HepG2 (cell line): Measurements from ENCODE around the gene SERP1. TPM values are rescaled to one million over a fixed set of nuclear protein-coding genes. Genes with fewer than 3 reads are reported as not detected.

Source experiments
- ATAC-seq: fragments of 200-7000 bp; cut with Tn5 transposase; 3 replicates; pipeline ENCODE4 v1.9.1; 2020; ENCODE audit warnings: mild to moderate bottlenecking, moderate library complexity
- BruUV-seq: library from RNA; stranded (reverse); fragments of 400-500 nt; replicated peaks from 2 replicates; lab custom pipeline; 2021; lab: Mats Ljungman, UMichigan
- CTCF ChIA-PET: fragments of 300-600 bp; formaldehyde crosslinking; extraction: SDS; loops from one replicate; lab custom pipeline; 2021; ENCODE audit warnings: low total read pairs, inconsistent platforms, low intra/inter-chr PET ratio; lab: Yijun Ruan, JAX
- POLR2A ChIA-PET: fragments of 350-600 bp; sonication (Branson Sonifier 250); formaldehyde crosslinking; loops from one replicate; lab custom pipeline; 2020; ENCODE audit warnings: antibody characterized with exemption, inconsistent platforms; lab: Yijun Ruan, JAX
- DNase-seq: peaks from one replicate; pipeline ENCODE4 v3.0.0-alpha.2; 2015; ENCODE audit warnings: low spot score
- FAIRE-seq: peaks from 3 replicates; lab custom pipeline; 2011; peaks lifted over from hg19 to GRCh38; lab: Jason Lieb, UNC
- H2AFZ ChIP-seq: one replicate; pipeline ENCODE4 v1.6.1; 2011; ENCODE audit warnings: low read length, inconsistent platforms
- H3K27ac ChIP-seq: fragments of 300-600 bp; 3 replicates; pipeline ENCODE4 v1.8.0; 2011; ENCODE audit warnings: mixed run types, mild to moderate bottlenecking, mixed read lengths, low read length, inconsistent platforms; ENCODE audit not compliant: insufficient read depth; ENCODE audit errors: extremely low read length
- H3K27me3 ChIP-seq, 2 experiments: fragments of 200-600 bp in 1 of 2; 2 replicates in 1 of 2; 3 replicates in 1 of 2; pipeline versions ENCODE4 v1.6.0 to v1.8.0; 2011; ENCODE audit warnings: low read length in 2 of 2, mild to moderate bottlenecking in 2 of 2, moderate library complexity in 2 of 2, inconsistent platforms in 1 of 2; ENCODE audit not compliant: insufficient read depth in 2 of 2, control insufficient read depth in 1 of 2
- H3K36me3 ChIP-seq, 2 experiments: fragments of 200-600 bp in 1 of 2; replicated peaks in 1 of 2; 2 replicates in 1 of 2; 3 replicates in 1 of 2; pipeline versions ENCODE4 v1.5.1 to v1.8.0; 2011; ENCODE audit warnings: low read length in 2 of 2, inconsistent platforms in 1 of 2; ENCODE audit not compliant: insufficient read depth in 2 of 2, control insufficient read depth in 1 of 2
- H3K4me1 ChIP-seq: 2 replicates; pipeline ENCODE4 v1.5.1; 2012; ENCODE audit warnings: low read length, inconsistent platforms; ENCODE audit not compliant: insufficient read depth
- H3K4me2 ChIP-seq: 2 replicates; pipeline ENCODE4 v1.6.0; 2011; ENCODE audit warnings: low read depth, low read length, inconsistent platforms
- H3K4me3 ChIP-seq, 3 experiments: fragments of 200-600 bp in 1 of 3; sonication (generic), shearing (Covaris generic) in 1 of 3; replicated peaks in 1 of 3; 2 replicates each; pipeline ENCODE4 v1.5.1; 2011 to 2016; ENCODE audit warnings: low read length in 3 of 3, inconsistent platforms in 2 of 3, low read depth in 2 of 3, mild to moderate bottlenecking in 2 of 3, control low read depth in 1 of 3, mixed read lengths in 1 of 3; ENCODE audit not compliant: insufficient read depth in 1 of 3
- H3K79me2 ChIP-seq: one replicate; pipeline ENCODE4 v1.6.1; 2011; ENCODE audit warnings: low read length, inconsistent platforms; ENCODE audit not compliant: insufficient read depth
- H3K9ac ChIP-seq: 2 replicates; pipeline ENCODE4 v1.6.0; 2011; ENCODE audit warnings: mild to moderate bottlenecking, low read depth, low read length, inconsistent platforms; ENCODE audit not compliant: insufficient read depth
- H3K9me3 ChIP-seq: 2 replicates; pipeline ENCODE4 v1.5.1; 2012; ENCODE audit warnings: mild to moderate bottlenecking, low read length
- H4K20me1 ChIP-seq: 2 replicates; pipeline ENCODE4 v1.6.0; 2011; ENCODE audit warnings: inconsistent platforms, mild to moderate bottlenecking, low read length, moderate library complexity; ENCODE audit not compliant: insufficient read depth
- CBFB ChIP-seq: sonication (generic); formaldehyde crosslinking; IDR thresholded peaks from 2 replicates; pipeline ENCODE4 v1.4.0; 2020; ENCODE audit warnings: missing genetic modification reagents
- GATAD1 ChIP-seq: IDR thresholded peaks from 2 replicates; pipeline ENCODE4 v1.6.1; 2016; ENCODE audit warnings: missing genetic modification reagents, missing compliant biosample characterization
- HINFP ChIP-seq: sonication (generic); formaldehyde crosslinking; IDR thresholded peaks from 2 replicates; pipeline ENCODE4 v1.4.0; 2020; ENCODE audit warnings: low read depth, mild to moderate bottlenecking, missing genetic modification reagents
- IRF9 ChIP-seq: sonication (generic); formaldehyde crosslinking; IDR thresholded peaks from 2 replicates; pipeline ENCODE4 v1.8.0; 2022; ENCODE audit warnings: missing genetic modification reagents, mild to moderate bottlenecking, borderline replicate concordance
- MEIS2 ChIP-seq: sonication (generic); formaldehyde crosslinking; IDR thresholded peaks from 2 replicates; pipeline ENCODE4 v1.9.0; 2021; ENCODE audit warnings: mild to moderate bottlenecking, missing genetic modification reagents
- TAF15 ChIP-seq: fragments of 200-400 bp; formaldehyde crosslinking; IDR thresholded peaks from one replicate; pipeline ENCODE4 v1.6.1; 2018; ENCODE audit warnings: mild to moderate bottlenecking, low read depth, low read length; ENCODE audit not compliant: poor library complexity, severe bottlenecking
- ZNF660 ChIP-seq: sonication (generic); formaldehyde crosslinking; IDR thresholded peaks from 2 replicates; pipeline ENCODE4 v1.5.1; 2020; ENCODE audit warnings: mild to moderate bottlenecking, low read depth, missing genetic modification reagents, borderline replicate concordance
- ZNF710 ChIP-seq: sonication (generic); formaldehyde crosslinking; IDR thresholded peaks from 2 replicates; pipeline ENCODE4 v1.5.0; 2020; ENCODE audit warnings: mild to moderate bottlenecking, missing genetic modification reagents, borderline replicate concordance
- whole genome bisulfite sequencing: methylation state at CpG from one replicate; pipeline ENCODE4 v1.1.6; 2017; ENCODE audit warnings: low lambda C conversion rate; 5-methylcytosine and 5-hydroxymethylcytosine counted together
- in situ Hi-C: cut with HindIII; loops from 2 replicates; pipeline ENCODE4 v1.10.0; 2017; ENCODE audit warnings: low pct_unique_long_range_greater_than_20kb; ENCODE audit not compliant: extremely low pct_ligation_motif_present
- intact Hi-C: fragments of 100-400 bp; cut with micrococcal nuclease; formaldehyde crosslinking; loops from one replicate; pipeline ENCODE4 v1.10.0; 2022; ENCODE audit not compliant: unreplicated experiment
- polyA plus RNA-seq, 8 experiments: library from polyadenylated mRNA; depleted of rRNA in 3 of 8; stranded (reverse) in 7 of 8; unstranded in 1 of 8; fragments of >200 nt; fragmentation: Illumina TruSeq in 4 of 8; extraction: Trizol in 4 of 8; gene quantifications; 2 replicates each; pipeline versions ENCODE4 v1.2.1 to v1.2.3, GENCODE V29; 2011 to 2016; ENCODE audit warnings: low read depth in 4 of 8, missing spikeins in 1 of 8, mixed read lengths in 1 of 8; ENCODE audit not compliant: insufficient read depth in 1 of 8
- total RNA-seq, 5 experiments: library from RNA; depleted of rRNA; stranded (reverse); fragments of >200 nt; fragmentation: Illumina TruSeq; extraction: Trizol; gene quantifications; 2 replicates each; pipeline ENCODE4 v1.2.3, GENCODE V29; 2016; ENCODE audit warnings: low read depth in 1 of 5

Gene SERP1
- total and polyA plus RNA-seq, 2 of the 13 experiments (the other 11 are each of a cell fraction or from before 2014, with no cell fraction given) = 61.2 to 95.0 TPM

GRCh38 chr3:150535204-150535603 lies 11.1 kb downstream of the SERP1 start:
- Histone ChIP-seq H3K79me2 (no peaks in the 10 kb centered on the region), H3K9me3 (no peaks in the 10 kb centered on the region), H4K20me1 (no peaks in the 10 kb centered on the region), H3K4me1 (no peaks in the 10 kb centered on the region), H3K27me3 (no peaks in the 10 kb centered on the region; a peak in 1 of 5 replicates), H3K36me3 (no peaks in the 10 kb centered on the region), H2AFZ (no peak overlapping the region), H3K9ac (no peak overlapping the region), H3K4me2 (no peak overlapping the region), H3K4me3 (no peak overlapping the region), H3K27ac (no peak overlapping the region)
- ATAC-seq = no peak
- intact Hi-C loops = no loop called here
- WGBS = 43% methylated on average over 4 of the region's 4 CpGs
- POLR2A ChIA-PET = no interaction called here
- in situ Hi-C loops = no loop called here
- DNase-seq = no peak
- BruUV-seq = no TSS peak
- no peak for FAIRE-seq
- CTCF ChIA-PET = no interaction called here
- TF ChIP-seq CBFB = no peak
- TF ChIP-seq ZNF660 (CRISPR knock-in tag) = no peak
- no peak for TF ChIP-seq TAF15
- TF ChIP-seq IRF9 (CRISPR knock-in tag) = no peak
- no peak for TF ChIP-seq ZNF710 (CRISPR knock-in tag)
- no peak for TF ChIP-seq GATAD1 (CRISPR knock-in tag)
- TF ChIP-seq MEIS2 (CRISPR knock-in tag) = no peak
- no peak for TF ChIP-seq HINFP (CRISPR knock-in tag)
- TF ChIP-seq, all 625 proteins: peak for 0
